ENCODE measurements around the gene TCERG1. TPM values are rescaled to one million over a fixed set of nuclear protein-coding genes. Genes with fewer than 3 reads are reported as not detected.
"Not testable (repeated sequence)": the region's sequence is repeated elsewhere in the genome, so short reads cannot be mapped to it uniquely, and the experiment has no call there.

Gene TCERG1
- polyA plus RNA-seq, 2 donors, result 24.8 to 40.4 TPM

DNA sequence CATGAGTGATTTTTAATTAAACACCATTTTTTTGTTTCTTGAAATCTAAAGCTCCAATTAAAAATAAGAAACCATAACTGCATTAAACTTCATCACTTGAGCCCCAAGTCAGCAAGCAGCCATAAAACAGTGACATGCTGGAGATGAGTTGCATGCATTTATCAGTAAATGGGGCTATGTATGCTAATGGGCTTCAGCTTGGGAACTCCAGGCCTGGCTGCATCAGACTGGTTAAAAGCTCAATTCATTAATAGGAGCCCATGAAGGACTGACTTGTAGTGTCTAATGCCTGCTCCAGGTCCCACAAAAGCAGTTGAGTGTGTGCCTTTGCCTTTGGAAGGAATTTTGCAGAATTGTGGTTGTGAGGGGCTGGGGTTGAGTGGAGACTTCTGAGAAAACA, 102.5 kb downstream of the TCERG1 start:
- H3K36me3 ChIP-seq (ENCODE audit: control insufficient read depth in 2 of 2, insufficient read depth in 2 of 2, low read length in 1 of 2), result no peaks in the 10 kb centered on the region
- no peaks in the 10 kb centered on the region for H3K9me3 ChIP-seq (ENCODE audit: control insufficient read depth in 2 of 2, insufficient read depth in 1 of 2, low read depth in 1 of 2, low read length in 1 of 2)
- no peaks in the 10 kb centered on the region for H3K4me1 ChIP-seq (ENCODE audit: control insufficient read depth in 2 of 2, insufficient read depth in 2 of 2, low read length in 1 of 2)
- no peak overlapping the region for H3K27ac ChIP-seq (ENCODE audit: low read depth in 2 of 2, low read length in 1 of 2)
- peaks cover 0 to 4% of the 10 kb centered on the region in 2 donors for H3K27me3 ChIP-seq (ENCODE audit: control insufficient read depth in 1 of 2, insufficient read depth in 2 of 2, low read length in 2 of 2)
- no peak overlapping the region for H3K4me3 ChIP-seq (ENCODE audit: low read depth in 1 of 2, low read length in 2 of 2)

DNA sequence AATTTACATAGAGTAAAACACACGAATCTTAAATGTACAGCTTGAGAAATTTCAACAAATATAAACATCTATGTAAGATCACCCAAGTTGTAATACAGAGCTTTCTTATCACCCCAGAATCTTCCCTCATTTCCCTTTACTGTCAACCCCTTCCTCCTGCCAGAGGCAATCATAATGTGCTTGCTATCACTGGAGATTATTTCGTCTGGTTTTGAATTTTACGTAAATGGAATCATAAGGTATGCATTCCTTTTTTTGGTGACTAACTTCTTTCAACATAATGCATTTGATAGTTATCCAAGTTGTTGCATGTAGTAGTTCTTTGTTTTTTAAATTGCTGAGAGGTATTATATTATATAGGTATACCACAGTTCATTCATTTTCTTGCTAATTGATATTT, 106.3 kb downstream of the TCERG1 start:
- Histone ChIP-seq H3K36me3 (ENCODE audit: control insufficient read depth in 2 of 2, insufficient read depth in 2 of 2, low read length in 1 of 2) (no peaks in the 10 kb centered on the region), H3K4me3 (ENCODE audit: low read depth in 1 of 2, low read length in 2 of 2) (no peak overlapping the region), H3K9me3 (ENCODE audit: control insufficient read depth in 2 of 2, insufficient read depth in 1 of 2, low read depth in 1 of 2, low read length in 1 of 2) (no peaks in the 10 kb centered on the region), H3K27ac (ENCODE audit: low read depth in 2 of 2, low read length in 1 of 2) (no peak overlapping the region), H3K27me3 (ENCODE audit: control insufficient read depth in 1 of 2, insufficient read depth in 2 of 2, low read length in 2 of 2) (peaks cover 0 to 4% of the 10 kb centered on the region in 2 donors), H3K4me1 (ENCODE audit: control insufficient read depth in 2 of 2, insufficient read depth in 2 of 2, low read length in 1 of 2) (no peaks in the 10 kb centered on the region)
- WGBS, 2 donors, result 57 to 60% methylated on average over 3 of the region's 3 CpGs

DNA sequence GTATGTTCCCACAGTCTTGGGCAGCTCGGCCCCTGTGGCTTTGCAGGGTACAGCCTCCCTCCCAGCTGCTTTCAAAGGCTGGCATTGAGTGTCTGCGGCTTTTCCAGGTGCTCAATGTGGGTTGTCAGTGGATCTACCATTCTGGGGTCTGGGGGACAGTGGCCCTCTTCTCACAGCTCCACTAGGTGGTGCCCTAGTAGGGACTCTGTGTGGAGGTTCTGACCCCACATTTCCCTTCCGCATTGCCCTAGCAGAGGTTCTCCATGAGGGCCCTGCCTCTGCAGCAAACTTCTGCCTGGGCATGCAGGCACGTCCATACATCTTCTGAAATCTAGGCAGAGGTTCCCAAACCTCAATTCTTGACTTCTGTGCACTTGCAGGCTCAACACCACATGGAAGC, 109.8 kb downstream of the TCERG1 start:
- H3K27me3 ChIP-seq (ENCODE audit: control insufficient read depth in 1 of 2, insufficient read depth in 2 of 2, low read length in 2 of 2); H3K9me3 ChIP-seq (ENCODE audit: control insufficient read depth in 2 of 2, insufficient read depth in 1 of 2, low read depth in 1 of 2, low read length in 1 of 2); H3K4me3 ChIP-seq (ENCODE audit: low read depth in 1 of 2, low read length in 2 of 2); H3K36me3 ChIP-seq (ENCODE audit: control insufficient read depth in 2 of 2, insufficient read depth in 2 of 2, low read length in 1 of 2); H3K4me1 ChIP-seq (ENCODE audit: control insufficient read depth in 2 of 2, insufficient read depth in 2 of 2, low read length in 1 of 2); H3K27ac ChIP-seq (ENCODE audit: low read depth in 2 of 2, low read length in 1 of 2): not testable (repeated sequence)
- 83 to 87% methylated on average over 4 of the region's 4 CpGs for WGBS, 2 donors

DNA sequence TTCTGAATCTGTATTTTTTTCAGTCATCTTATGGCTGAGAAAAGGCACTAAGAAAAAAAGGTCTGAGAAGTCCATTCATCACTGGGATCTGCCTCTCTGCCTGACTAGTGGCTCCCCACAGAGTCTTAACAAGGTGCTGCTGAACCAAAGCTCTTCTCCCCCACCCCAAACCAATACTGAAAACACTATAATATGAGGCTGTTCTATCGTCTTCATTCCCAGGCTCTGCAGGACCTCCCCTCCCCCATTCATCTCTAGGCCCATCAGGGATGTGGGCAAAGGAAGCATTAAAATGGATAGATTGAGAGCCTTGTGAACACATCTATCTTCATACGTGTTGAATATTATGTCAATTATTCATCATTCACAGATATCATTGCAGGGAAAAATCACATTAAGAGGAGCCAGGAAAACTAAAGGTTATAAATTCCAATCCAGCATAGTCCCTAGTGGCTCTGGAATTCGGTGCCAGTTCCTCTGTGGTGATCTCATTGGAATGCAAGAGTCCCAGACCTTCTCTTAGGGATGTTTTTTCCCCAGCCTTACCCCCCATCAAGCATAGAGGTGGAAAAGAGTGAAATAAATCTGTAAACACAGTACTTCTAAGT, 113.2 kb downstream of the TCERG1 start:
- Histone ChIP-seq H3K36me3 (ENCODE audit: control insufficient read depth in 2 of 2, insufficient read depth in 2 of 2, low read length in 1 of 2) (no peaks in the 10 kb centered on the region), H3K27ac (ENCODE audit: low read depth in 2 of 2, low read length in 1 of 2) (no peak overlapping the region), H3K9me3 (ENCODE audit: control insufficient read depth in 2 of 2, insufficient read depth in 1 of 2, low read depth in 1 of 2, low read length in 1 of 2) (no peaks in the 10 kb centered on the region), H3K27me3 (ENCODE audit: control insufficient read depth in 1 of 2, insufficient read depth in 2 of 2, low read length in 2 of 2) (no peaks in the 10 kb centered on the region), H3K4me1 (ENCODE audit: control insufficient read depth in 2 of 2, insufficient read depth in 2 of 2, low read length in 1 of 2) (no peaks in the 10 kb centered on the region), H3K4me3 (ENCODE audit: low read depth in 1 of 2, low read length in 2 of 2) (no peak overlapping the region)
- 47 to 60% methylated on average over 3 of the region's 3 CpGs for WGBS, 2 donors

Other genes starting within 250 kb of the TCERG1 start
- gene RBM27, start 243.7 kb upstream of the TCERG1 start, polyA plus RNA-seq, result 1 to 10 TPM; 4.3 to 5.1 TPM
- gene POU4F3, start 108.5 kb upstream of the TCERG1 start, polyA plus RNA-seq, result under 1 TPM in 1 of 2 donors, not detected in 1; 0.08 TPM
- not detected for gene GPR151, start 68.9 kb downstream of the TCERG1 start, polyA plus RNA-seq

All from esophagus (tissue), 2 donors.